Measurements from ENCODE around the gene TNFRSF14. TPM values are rescaled to one million over a fixed set of nuclear protein-coding genes. Genes with fewer than 3 reads are reported as not detected.

The TNFRSF14 gene
- total and polyA plus RNA-seq, 2 of the 13 experiments (the other 11 are each of a cell fraction or from before 2014, with no cell fraction given) = 11.9 to 49.9 TPM

DNA sequence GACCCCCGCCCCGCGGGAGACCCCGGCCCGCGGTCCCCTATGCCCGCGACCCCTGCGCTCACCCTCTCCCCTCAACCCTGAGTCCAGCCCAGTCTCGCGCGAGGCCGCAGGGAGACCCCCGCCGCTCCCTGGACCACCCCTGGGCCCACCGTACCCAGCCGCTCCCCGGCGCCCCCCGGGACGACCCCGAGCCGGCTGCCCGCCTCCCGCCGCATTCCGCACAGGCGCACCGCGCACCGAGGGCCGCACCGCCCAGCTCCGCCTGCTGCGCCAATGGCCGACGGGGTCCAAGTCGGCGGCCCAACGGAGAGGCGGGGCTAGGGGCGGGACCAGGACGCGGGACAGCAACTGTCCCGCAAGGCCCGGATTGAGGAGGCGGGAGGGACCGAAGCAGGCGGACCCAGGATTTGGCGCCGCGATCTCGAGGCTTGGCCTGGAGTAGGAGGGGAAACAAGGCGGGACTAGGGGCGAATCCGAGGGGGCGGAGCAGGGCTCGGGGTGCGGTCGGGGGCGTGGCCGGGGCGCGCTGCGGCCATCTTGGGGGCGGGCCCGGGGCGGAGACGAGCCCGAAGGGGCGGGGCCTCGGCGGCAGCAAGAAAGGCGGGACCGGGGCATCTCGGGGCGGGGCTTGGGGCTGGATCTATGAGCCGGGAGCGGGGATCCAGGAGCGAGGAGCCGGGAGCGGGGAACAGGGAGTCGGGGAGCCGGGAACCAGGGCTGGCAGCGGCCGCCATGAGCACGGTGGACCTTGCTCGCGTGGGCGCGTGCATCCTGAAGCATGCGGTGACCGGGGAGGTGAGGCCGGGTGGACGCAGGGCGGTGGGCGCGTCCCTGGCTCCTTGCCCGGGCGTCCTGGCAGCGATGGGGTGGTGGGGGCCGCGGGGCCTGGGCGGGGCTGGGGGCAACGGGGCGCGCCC is 30.2 kb downstream of the TNFRSF14 start, which contains the start of gene PRXL2B (continued):
- TF ChIP-seq SMARCC2 (IDR thresholded peaks at IDR 0.05) (no peak), HMGA1 (CRISPR knock-in tag; conservative IDR thresholded peaks at IDR 0.05) (no peak), NR2F2 (IDR thresholded peaks at IDR 0.05; ENCODE audit: borderline replicate concordance, low read depth) (no peak; the same call in 1 of the 2 replicates), ZNF235 (CRISPR knock-in tag; IDR thresholded peaks at IDR 0.05; ENCODE audit: borderline replicate concordance) (peak; percentile 23; the same call in 1 of the 2 replicates), PPARG (CRISPR knock-in tag; conservative IDR thresholded peaks at IDR 0.05) (no peak), ZFP36L1 (CRISPR knock-in tag; IDR thresholded peaks at IDR 0.05) (no peak), ZNF556 (CRISPR knock-in tag; IDR thresholded peaks at IDR 0.05; ENCODE audit: borderline replicate concordance) (no peak), NR3C1 (CRISPR knock-in tag; IDR thresholded peaks at IDR 0.05) (no peak), HOXA7 (CRISPR knock-in tag; IDR thresholded peaks at IDR 0.05) (no peak), ZNF225 (CRISPR knock-in tag; IDR thresholded peaks at IDR 0.05) (no peak), PCBP2 (optimal IDR thresholded peaks at IDR 0.05; ENCODE audit: low read depth, low read length, poor library complexity, severe bottlenecking) (no peak), BHLHE40 (IDR thresholded peaks at IDR 0.05; ENCODE audit: low read length) (no peak), NCOA5 (CRISPR knock-in tag; IDR thresholded peaks at IDR 0.05) (no peak), FOXA3 (CRISPR knock-in tag; IDR thresholded peaks at IDR 0.05) (no peak; the same call in 1 of the 2 replicates), RARG (CRISPR knock-in tag; IDR thresholded peaks at IDR 0.05; ENCODE audit: low read depth) (no peak), NFKBIZ (CRISPR knock-in tag; IDR thresholded peaks at IDR 0.05) (no peak), RELA (CRISPR knock-in tag; IDR thresholded peaks at IDR 0.05) (no peak), ZFX (CRISPR knock-in tag; IDR thresholded peaks at IDR 0.05; ENCODE audit: low read depth) (peak; percentile 63), ZNF251 (CRISPR knock-in tag; IDR thresholded peaks at IDR 0.05) (no peak), XBP1 (CRISPR knock-in tag; IDR thresholded peaks at IDR 0.05) (no peak), ZNF547 (CRISPR knock-in tag; IDR thresholded peaks at IDR 0.05) (0 out of 2 replicates have a peak, but pooled peaks have one; percentile 21), ZFAT (CRISPR knock-in tag; conservative IDR thresholded peaks at IDR 0.05) (no peak), GLMP (CRISPR knock-in tag; IDR thresholded peaks at IDR 0.05; ENCODE audit: borderline replicate concordance) (no peak), ZNF431 (CRISPR knock-in tag; IDR thresholded peaks at IDR 0.05; ENCODE audit: borderline replicate concordance, low read depth) (0 out of 2 replicates have a peak, but pooled peaks have one; percentile 46), TRIM24 (CRISPR knock-in tag; IDR thresholded peaks at IDR 0.05) (no peak), JDP2 (CRISPR knock-in tag; IDR thresholded peaks at IDR 0.05; ENCODE audit: borderline replicate concordance) (no peak), CCAR2 (optimal IDR thresholded peaks at IDR 0.05; ENCODE audit: low read depth, low read length) (no peak), DPF2 (CRISPR knock-in tag; IDR thresholded peaks at IDR 0.05; ENCODE audit: borderline replicate concordance, low read depth) (no peak), SP1 (IDR thresholded peaks at IDR 0.05) (no peak), SP1 (CRISPR knock-in tag; IDR thresholded peaks at IDR 0.05) (peak; percentile 78; the same call in 1 of the 2 replicates)
- TF ChIP-seq, protein P1, sequence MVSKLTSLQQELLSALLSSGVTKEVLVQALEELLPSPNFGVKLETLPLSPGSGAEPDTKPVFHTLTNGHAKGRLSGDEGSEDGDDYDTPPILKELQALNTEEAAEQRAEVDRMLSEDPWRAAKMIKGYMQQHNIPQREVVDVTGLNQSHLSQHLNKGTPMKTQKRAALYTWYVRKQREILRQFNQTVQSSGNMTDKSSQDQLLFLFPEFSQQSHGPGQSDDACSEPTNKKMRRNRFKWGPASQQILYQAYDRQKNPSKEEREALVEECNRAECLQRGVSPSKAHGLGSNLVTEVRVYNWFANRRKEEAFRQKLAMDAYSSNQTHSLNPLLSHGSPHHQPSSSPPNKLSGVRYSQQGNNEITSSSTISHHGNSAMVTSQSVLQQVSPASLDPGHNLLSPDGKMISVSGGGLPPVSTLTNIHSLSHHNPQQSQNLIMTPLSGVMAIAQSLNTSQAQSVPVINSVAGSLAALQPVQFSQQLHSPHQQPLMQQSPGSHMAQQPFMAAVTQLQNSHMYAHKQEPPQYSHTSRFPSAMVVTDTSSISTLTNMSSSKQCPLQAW (CRISPR knock-in tag; IDR thresholded peaks at IDR 0.05) = peak; percentile 53; the same call in 1 of the 2 replicates

Data from HepG2 (cell line).